ENCODE measurements around the gene SCCPDH.

Gene SCCPDH

GRCh38 chr1:246753670-246754535 is 29.7 kb downstream of the SCCPDH start:
- DNase-seq, result peak; percentile 74

GRCh38 chr1:246755419-246755818 is 31.2 kb downstream of the SCCPDH start:
- DNase-seq, result no peak

DNA sequence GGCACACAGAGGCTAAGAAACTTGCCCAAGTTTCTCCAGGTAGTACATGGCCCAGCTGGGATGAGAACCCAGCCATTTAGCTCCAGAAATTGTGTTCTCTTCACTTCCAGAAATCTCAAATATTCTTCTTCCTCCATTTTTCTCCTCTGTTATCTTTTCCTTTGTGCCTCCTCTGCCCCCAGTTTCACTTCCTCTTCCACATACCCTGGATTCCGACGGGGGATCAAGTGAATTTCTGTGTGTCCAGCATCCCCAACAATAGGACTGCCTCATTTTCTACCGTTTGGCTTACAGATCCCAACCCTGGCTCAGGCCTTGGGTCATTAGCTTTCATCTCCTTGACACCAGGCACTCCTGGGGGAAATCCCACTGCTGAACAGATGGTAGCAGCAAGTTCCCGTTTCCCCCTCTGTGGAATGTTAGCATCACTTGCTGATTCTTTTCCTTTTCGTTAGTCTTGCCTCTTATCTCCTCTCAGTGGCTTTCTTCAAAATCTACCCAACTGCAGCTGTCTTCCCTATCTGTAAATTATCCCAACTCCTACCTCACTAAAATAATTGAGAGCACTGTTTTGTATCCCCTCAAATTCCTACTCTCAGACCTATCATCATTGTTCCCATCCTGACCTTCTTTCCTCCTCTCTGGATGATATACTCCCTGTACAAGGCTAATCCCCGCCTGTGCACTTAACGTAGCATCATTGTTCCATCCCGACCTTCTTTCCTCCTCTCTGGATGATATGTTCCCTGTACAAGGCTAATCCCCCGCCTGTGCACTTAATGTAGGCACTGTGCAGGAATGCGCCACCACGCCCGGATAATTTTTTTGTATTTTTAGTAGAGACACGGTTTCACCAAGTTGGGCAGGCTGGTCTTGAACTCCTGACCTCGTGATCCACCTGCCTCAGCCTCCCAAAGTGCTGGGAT is 36.5 kb downstream of the SCCPDH start:
- no peak for DNase-seq

- DNase-seq, result no peak
Measured at GRCh38 chr1:246761396-246761795, 37.2 kb downstream of the SCCPDH start.

DNA sequence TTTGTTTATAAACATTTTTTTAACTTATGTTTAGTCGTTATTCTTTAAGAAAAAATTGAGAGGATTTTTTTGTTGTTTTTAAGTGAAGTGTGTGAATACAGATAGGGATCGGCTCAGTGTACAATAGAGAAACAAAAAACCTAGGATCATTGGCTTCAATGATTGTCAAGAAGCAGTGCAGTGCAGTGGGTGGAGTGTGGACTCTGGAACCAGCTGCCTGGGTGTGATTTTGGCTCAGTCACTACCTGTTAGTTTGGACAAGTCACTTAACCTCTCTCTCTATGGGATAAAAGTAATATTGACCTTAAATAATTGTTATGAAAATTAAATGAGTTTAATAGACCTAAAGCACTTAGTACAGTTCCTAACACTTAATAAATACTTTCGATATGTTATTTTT is 41.3 kb downstream of the SCCPDH start:
- no peak for DNase-seq

DNA sequence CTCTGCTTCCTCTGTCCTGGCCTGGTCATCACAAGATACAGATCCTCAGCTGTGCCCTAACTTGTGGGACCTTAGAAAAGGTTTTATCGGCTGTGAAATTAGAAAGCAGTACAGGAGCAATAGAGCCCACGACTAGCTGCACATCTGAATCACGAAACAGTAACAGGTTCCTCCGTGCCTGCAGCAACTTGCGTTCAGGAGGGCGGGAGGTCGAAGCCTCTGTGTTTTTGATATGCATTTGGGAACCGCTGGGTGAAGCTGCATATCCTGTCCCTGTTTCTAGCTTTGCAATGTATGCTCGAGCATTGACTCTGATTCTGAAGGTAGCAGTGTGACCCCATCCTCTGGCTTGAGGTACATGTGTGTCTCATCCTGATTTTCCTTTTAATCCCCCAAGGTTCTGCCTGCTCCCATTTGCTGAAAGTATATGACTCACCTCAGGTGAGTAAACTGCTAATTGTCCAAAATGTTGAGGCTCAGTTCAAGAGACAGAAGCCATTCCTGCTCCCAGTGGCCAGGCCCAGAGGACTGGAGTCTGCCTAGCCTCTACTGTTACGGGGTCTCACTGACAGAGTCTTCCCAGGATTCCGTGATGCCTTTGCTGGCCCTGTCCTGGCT is 44.3 kb downstream of the SCCPDH start:
- no peak for DNase-seq

GRCh38 chr1:246769306-246769705 is 45.1 kb downstream of the SCCPDH start:
- DNase-seq, result no peak

- no peak for DNase-seq
Measured at GRCh38 chr1:246771366-246771765, 47.2 kb downstream of the SCCPDH start.

- no peak for DNase-seq
Measured at GRCh38 chr1:246772686-246773085, 48.5 kb downstream of the SCCPDH start.

DNA sequence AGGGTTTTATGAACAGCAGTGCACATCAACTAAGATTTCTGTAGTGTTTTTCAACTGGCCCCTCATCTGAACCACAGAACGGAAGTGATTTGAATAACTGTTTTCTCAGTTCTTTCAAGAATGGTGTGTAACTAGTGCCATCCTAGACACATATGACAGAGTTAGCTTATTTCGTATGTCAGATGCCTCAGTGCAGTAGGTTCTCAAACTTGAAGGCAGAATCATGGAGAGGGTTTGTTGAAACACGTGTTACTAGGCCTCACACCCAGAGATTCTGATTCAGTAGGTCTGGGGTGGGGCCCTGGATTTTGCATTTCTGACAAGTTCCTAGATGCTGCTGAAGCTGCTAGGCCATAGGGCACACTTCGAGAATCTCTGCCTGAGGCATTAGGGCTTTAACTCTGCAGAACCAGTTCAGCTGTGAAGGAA is 49.0 kb downstream of the SCCPDH start:
- no peak for DNase-seq

GRCh38 chr1:246775531-246776385 is 51.5 kb downstream of the SCCPDH start:
- DNase-seq, result no peak

- no peak for DNase-seq
Measured at GRCh38 chr1:246776923-246777322, 52.7 kb downstream of the SCCPDH start.

DNA sequence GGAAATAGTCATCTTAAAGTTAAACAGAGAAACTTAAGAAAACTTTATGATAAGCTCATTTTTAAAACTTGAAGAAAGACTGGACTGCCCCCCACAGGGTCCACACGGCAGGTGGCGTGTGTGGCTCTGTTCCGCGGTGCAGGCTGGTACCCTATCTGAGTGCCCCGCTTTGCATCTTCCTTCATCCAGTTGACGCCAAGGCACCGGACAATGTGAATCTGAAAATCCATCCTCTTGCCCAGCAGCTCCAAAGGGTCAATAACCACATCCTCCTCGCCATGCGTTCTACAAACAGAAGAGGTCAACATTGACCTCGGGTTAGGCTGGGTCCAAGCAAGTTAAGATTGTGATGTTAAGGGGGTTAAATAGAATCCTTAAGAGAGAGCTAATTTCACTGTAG is 54.5 kb downstream of the SCCPDH start:
- no peak for DNase-seq

GRCh38 chr1:246779561-246780175 is 55.5 kb downstream of the SCCPDH start:
- no peak for DNase-seq

GRCh38 chr1:246780264-246780663 is 56.1 kb downstream of the SCCPDH start:
- no peak for DNase-seq

DNA sequence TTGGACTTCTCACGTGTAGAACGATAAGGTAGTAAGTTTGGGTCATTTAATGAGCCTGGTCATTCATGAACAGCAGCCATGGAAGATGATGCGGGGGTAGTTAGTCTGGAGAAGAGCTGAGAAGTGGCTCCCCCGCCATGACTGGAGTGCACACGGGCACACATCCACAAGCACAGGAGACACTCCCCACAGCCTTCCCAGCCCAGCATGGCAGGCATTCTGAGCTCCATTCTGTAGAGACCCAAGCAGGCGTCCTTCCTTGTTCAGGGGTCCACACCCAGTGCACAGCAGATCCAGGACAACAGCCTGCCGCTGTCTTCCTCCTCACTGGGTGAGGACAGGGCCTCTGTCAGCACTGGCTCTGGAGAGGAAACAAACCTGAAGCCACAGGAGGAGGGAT is 57.0 kb downstream of the SCCPDH start:
- DNase-seq, result no peak

DNA sequence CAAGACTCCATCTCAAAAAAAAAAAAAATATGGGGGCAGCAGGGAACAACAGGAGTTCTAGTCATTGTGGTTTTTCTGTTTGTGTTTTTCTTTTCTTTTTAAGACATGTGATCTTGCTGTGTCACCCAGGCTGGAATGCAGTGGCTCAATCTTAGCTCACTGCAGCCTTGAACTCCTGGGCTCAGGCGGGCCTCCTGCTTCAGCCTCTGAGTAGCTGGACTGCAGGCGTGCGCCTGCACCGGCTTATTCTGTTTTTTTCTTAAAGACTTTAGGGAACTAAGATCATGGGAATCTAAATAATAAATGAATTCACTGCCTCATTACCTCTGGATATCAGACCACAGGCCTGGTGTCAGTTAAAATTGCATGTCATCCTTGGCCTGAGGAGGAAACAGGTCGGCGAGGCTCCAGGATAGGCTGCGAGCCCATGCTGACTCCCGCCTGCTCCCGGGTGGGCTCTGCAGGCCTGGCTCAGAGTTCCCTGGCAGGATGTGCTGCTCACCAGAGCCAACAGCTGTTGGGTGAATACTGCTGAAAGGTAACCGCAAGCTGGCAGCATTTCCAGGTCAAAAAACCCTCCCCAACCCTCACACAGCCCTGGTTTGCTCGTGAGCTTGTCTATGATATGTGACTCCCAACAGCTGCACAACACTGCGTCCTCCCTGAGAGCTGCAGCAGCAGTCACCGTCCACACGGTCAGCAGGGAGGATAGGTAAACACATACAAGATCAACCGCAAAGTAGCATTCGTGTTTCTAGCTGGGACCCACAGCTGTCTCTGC is 58.1 kb downstream of the SCCPDH start:
- DNase-seq, result peak; percentile 79

DNA sequence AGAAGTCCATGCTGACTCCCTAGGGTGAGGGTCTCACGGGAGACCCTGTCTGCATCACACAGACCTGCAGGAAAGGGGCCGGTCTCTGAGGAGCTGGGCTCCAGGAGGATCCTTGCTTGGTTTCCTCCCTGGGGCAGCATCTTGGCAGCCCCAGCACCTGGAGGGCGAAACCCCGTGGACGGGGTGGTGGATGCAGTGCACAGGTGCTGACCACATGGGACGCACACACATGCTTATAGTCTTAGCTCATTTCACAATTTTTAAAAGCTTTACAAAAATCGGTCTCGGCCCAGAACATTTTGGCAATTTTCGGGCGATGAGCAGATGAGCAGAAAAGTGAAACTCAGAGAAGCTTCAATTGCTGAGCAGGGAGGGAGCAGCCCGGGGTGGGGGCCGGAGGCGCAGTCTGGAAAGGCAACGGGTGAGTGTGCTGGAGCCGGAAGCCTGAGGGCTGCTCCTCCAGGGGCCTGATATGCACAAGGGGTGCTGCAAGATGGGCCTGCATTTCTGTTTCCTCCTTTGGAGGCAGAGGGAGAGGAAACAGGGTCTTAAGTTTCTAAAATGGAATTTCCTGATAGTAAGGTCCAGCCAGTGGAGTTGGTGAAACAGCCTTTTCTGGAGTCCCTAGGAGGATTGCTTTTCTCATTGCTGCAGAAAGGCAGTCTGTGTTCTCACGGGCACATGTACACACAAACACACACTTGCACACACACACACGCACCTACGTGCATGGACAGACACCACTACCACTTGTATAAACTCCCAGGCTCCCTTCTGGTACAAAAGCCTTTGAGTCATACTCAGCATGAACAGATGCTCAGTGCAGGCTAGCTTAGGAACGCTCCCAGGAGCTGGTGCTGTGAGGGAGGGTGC is 60.6 kb downstream of the SCCPDH start:
- DNase-seq, result peak; percentile 40

- DNase-seq, result no peak
Measured at GRCh38 chr1:246785494-246786111, 61.4 kb downstream of the SCCPDH start.

Data from hematopoietic multipotent progenitor cell treated with erythropoietin and hydrocortisone succinate and interleukin-3 and kit ligand, for 8 days (in vitro differentiated cells).